Endothelial cell of umbilical vein (primary cell): ENCODE measurements around the gene ZBTB39.

Source experiments
- CTCF ChIP-seq, 2 donors: IDR thresholded peaks; 1 replicate in 1 of 2; 2 replicates in 1 of 2; pipeline ENCODE4 v1.5.1; 2011; ENCODE audit warnings: low read length in 2 of 2, mild to moderate bottlenecking in 2 of 2, moderate library complexity in 2 of 2, control low read depth in 1 of 2, inconsistent platforms in 1 of 2, low read depth in 1 of 2; ENCODE audit not compliant: insufficient read depth in 1 of 2; ENCODE audit errors: extremely low read depth in 1 of 2
- EZH2 ChIP-seq: IDR thresholded peaks from 2 replicates; pipeline ENCODE4 v1.6.1; 2012; ENCODE audit warnings: borderline replicate concordance, low read depth, mild to moderate bottlenecking, moderate library complexity, low read length, inconsistent platforms; ENCODE audit not compliant: severe bottlenecking
- MAX ChIP-seq: IDR thresholded peaks from 2 replicates; pipeline ENCODE4 v1.6.1; 2011; ENCODE audit not compliant: insufficient read depth, insufficient read length
- POLR2A ChIP-seq: IDR thresholded peaks from 2 replicates; pipeline ENCODE4 v1.6.1; 2012; ENCODE audit warnings: low read depth, mild to moderate bottlenecking, control low read depth, low read length
- POLR2AphosphoS5 ChIP-seq: IDR thresholded peaks from 2 replicates; pipeline ENCODE4 v1.6.1; 2012; ENCODE audit warnings: low read depth, mild to moderate bottlenecking, control low read depth, low read length, moderate library complexity; ENCODE audit not compliant: insufficient read depth

- TF ChIP-seq POLR2A (no peak), CTCF (IDR thresholded peaks at IDR 0.05; ENCODE audit: extremely low read depth in 1 of 2, insufficient read depth in 1 of 2, low read depth in 1 of 2, low read length in 2 of 2) (no peak), POLR2AphosphoS5 (no peak), EZH2 (no peak), MAX (no peak)
Observed at GRCh38 chr12:57048423-57049118, 42.2 kb upstream of the ZBTB39 start.
